Neural cell (in vitro differentiated cells): ENCODE results near the gene TPPP.

ENCODE experiments used
- CTCF ChIP-seq: fragments of 450-650 bp; IDR thresholded peaks from 2 replicates; pipeline ENCODE4 v1.5.1; 2014; ENCODE audit warnings: antibody characterized with exemption, mild to moderate bottlenecking, moderate library complexity; ENCODE audit not compliant: poor library complexity, severe bottlenecking
- EP300 ChIP-seq: fragments of 450-650 bp; conservative IDR thresholded peaks from 2 replicates; pipeline ENCODE4 v1.6.1; 2014; ENCODE audit warnings: antibody characterized with exemption, mild to moderate bottlenecking, moderate library complexity; ENCODE audit not compliant: poor library complexity, severe bottlenecking
- EZH2 ChIP-seq: fragments of 200-600, 300-800 bp; shearing (Covaris generic), sonication (generic); IDR thresholded peaks from 2 replicates; pipeline ENCODE4 v1.6.1; 2014; ENCODE audit warnings: antibody characterized with exemption, low read length, borderline replicate concordance, mild to moderate bottlenecking; ENCODE audit not compliant: insufficient read depth, poor library complexity, severe bottlenecking
- MXI1 ChIP-seq: fragments of 450-650 bp; conservative IDR thresholded peaks from 2 replicates; pipeline ENCODE4 v1.6.1; 2014; ENCODE audit warnings: antibody characterized with exemption, mild to moderate bottlenecking; ENCODE audit not compliant: poor library complexity, severe bottlenecking
- POLR2AphosphoS5 ChIP-seq: IDR thresholded peaks from 2 replicates; pipeline ENCODE4 v1.6.1; 2012
- SMC3 ChIP-seq: fragments of 450-650 bp; conservative IDR thresholded peaks from 2 replicates; pipeline ENCODE4 v1.6.1; 2014; ENCODE audit warnings: antibody characterized with exemption, mild to moderate bottlenecking, moderate library complexity; ENCODE audit not compliant: poor library complexity
- TAF1 ChIP-seq: IDR thresholded peaks from 2 replicates; pipeline ENCODE4 v1.6.1; 2012; ENCODE audit warnings: low read depth
- TF ChIP-seq, protein P1 (sequence below): IDR thresholded peaks from 2 replicates; pipeline ENCODE4 v1.6.1; 2012; ENCODE audit warnings: borderline replicate concordance

- TF ChIP-seq, protein P1, sequence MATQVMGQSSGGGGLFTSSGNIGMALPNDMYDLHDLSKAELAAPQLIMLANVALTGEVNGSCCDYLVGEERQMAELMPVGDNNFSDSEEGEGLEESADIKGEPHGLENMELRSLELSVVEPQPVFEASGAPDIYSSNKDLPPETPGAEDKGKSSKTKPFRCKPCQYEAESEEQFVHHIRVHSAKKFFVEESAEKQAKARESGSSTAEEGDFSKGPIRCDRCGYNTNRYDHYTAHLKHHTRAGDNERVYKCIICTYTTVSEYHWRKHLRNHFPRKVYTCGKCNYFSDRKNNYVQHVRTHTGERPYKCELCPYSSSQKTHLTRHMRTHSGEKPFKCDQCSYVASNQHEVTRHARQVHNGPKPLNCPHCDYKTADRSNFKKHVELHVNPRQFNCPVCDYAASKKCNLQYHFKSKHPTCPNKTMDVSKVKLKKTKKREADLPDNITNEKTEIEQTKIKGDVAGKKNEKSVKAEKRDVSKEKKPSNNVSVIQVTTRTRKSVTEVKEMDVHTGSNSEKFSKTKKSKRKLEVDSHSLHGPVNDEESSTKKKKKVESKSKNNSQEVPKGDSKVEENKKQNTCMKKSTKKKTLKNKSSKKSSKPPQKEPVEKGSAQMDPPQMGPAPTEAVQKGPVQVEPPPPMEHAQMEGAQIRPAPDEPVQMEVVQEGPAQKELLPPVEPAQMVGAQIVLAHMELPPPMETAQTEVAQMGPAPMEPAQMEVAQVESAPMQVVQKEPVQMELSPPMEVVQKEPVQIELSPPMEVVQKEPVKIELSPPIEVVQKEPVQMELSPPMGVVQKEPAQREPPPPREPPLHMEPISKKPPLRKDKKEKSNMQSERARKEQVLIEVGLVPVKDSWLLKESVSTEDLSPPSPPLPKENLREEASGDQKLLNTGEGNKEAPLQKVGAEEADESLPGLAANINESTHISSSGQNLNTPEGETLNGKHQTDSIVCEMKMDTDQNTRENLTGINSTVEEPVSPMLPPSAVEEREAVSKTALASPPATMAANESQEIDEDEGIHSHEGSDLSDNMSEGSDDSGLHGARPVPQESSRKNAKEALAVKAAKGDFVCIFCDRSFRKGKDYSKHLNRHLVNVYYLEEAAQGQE = no peak
- TF ChIP-seq CTCF = no peak
- TF ChIP-seq POLR2AphosphoS5 = no peak
- TF ChIP-seq SMC3 = no peak
- TF ChIP-seq EP300 = no peak
- TF ChIP-seq MXI1 = no peak
- no peak for TF ChIP-seq EZH2
- no peak for TF ChIP-seq TAF1
Measured at GRCh38 chr5:646396-647201, 46.6 kb downstream of the TPPP start.
